Neuronal stem cell (in vitro differentiated cells): ENCODE results near the gene HABP4.

Source experiments
- DNase-seq: peaks from one replicate; pipeline ENCODE4 v3.0.0-alpha.2; 2013; ENCODE audit warnings: low spot score
- H2AFZ ChIP-seq: one replicate; pipeline ENCODE4 v1.6.1; 2013; ENCODE audit warnings: mild to moderate bottlenecking, low read length, inconsistent platforms
- H2AK5ac ChIP-seq: 2 replicates; pipeline ENCODE4 v1.6.1; 2013; ENCODE audit warnings: low read depth, mild to moderate bottlenecking, inconsistent platforms, low read length, moderate library complexity, mixed read lengths
- H2BK120ac ChIP-seq: 2 replicates; pipeline ENCODE4 v1.6.1; 2013; ENCODE audit warnings: low read depth, mild to moderate bottlenecking, inconsistent platforms, low read length, moderate library complexity, mixed read lengths
- H2BK12ac ChIP-seq: one replicate; pipeline ENCODE4 v1.6.1; 2013; ENCODE audit warnings: low read length, inconsistent platforms
- H2BK15ac ChIP-seq: 2 replicates; pipeline ENCODE4 v1.6.1; 2013; ENCODE audit warnings: mild to moderate bottlenecking, low read length, inconsistent platforms, mixed read lengths
- H2BK5ac ChIP-seq: one replicate; pipeline ENCODE4 v1.6.1; 2013; ENCODE audit warnings: inconsistent platforms, mild to moderate bottlenecking, low read length, moderate library complexity
- H3K14ac ChIP-seq: one replicate; pipeline ENCODE4 v1.6.1; 2013; ENCODE audit warnings: low read length, inconsistent platforms
- H3K18ac ChIP-seq: 2 replicates; pipeline ENCODE4 v1.6.1; 2013; ENCODE audit warnings: low read length, inconsistent platforms
- H3K23ac ChIP-seq: 2 replicates; pipeline ENCODE4 v1.6.1; 2013; ENCODE audit warnings: low read depth, mild to moderate bottlenecking, mixed read lengths, low read length, inconsistent platforms; ENCODE audit not compliant: poor library complexity
- H3K27ac ChIP-seq: replicated peaks from 3 replicates; pipeline ENCODE4 v1.5.1; 2013; ENCODE audit warnings: low read length, inconsistent platforms
- H3K27me3 ChIP-seq, 3 experiments: 2 replicates each; pipeline ENCODE4 v1.6.1; 2013; ENCODE audit warnings: low read length in 3 of 3, mild to moderate bottlenecking in 2 of 3, inconsistent platforms in 1 of 3, low read depth in 1 of 3, mixed read lengths in 1 of 3, moderate library complexity in 1 of 3; ENCODE audit not compliant: control insufficient read depth in 3 of 3, insufficient read depth in 3 of 3
- H3K36me3 ChIP-seq, 2 donors: replicated peaks in 1 of 2; 2 replicates each; pipeline ENCODE4 v1.6.1; 2013; ENCODE audit warnings: low read length in 2 of 2; ENCODE audit not compliant: control insufficient read depth in 2 of 2, insufficient read depth in 2 of 2
- H3K4ac ChIP-seq: 2 replicates; pipeline ENCODE4 v1.6.1; 2013; ENCODE audit warnings: inconsistent platforms, mild to moderate bottlenecking, low read length, moderate library complexity
- H3K4me1 ChIP-seq, 2 donors: 1 replicate in 1 of 2; 2 replicates in 1 of 2; pipeline ENCODE4 v1.6.1; 2013; ENCODE audit warnings: low read length in 2 of 2, low read depth in 1 of 2; ENCODE audit not compliant: control insufficient read depth in 2 of 2, insufficient read depth in 1 of 2
- H3K4me2 ChIP-seq: one replicate; pipeline ENCODE4 v1.6.1; 2013; ENCODE audit warnings: mild to moderate bottlenecking, low read length, inconsistent platforms; ENCODE audit not compliant: insufficient read depth, poor library complexity, severe bottlenecking
- H3K4me3 ChIP-seq, 2 donors: 2 replicates each; pipeline ENCODE4 v1.5.1; 2013; ENCODE audit warnings: low read length in 2 of 2, mild to moderate bottlenecking in 2 of 2, inconsistent platforms in 1 of 2, moderate library complexity in 1 of 2
- H3K79me1 ChIP-seq: one replicate; pipeline ENCODE4 v1.6.1; 2013; ENCODE audit warnings: low read depth, mild to moderate bottlenecking, inconsistent platforms, low read length, moderate library complexity
- H3K9ac ChIP-seq: one replicate; pipeline ENCODE4 v1.6.1; 2013; ENCODE audit warnings: mild to moderate bottlenecking, low read depth, low read length, inconsistent platforms; ENCODE audit not compliant: poor library complexity
- H3K9me3 ChIP-seq, 2 donors: replicated peaks in 1 of 2; 2 replicates each; pipeline versions ENCODE3 to v1.6.1; 2013; ENCODE audit warnings: low read length in 2 of 2, mild to moderate bottlenecking in 2 of 2, inconsistent platforms in 1 of 2, low read depth in 1 of 2, mixed read lengths in 1 of 2, moderate library complexity in 1 of 2; ENCODE audit not compliant: control insufficient read depth in 2 of 2, insufficient read depth in 1 of 2
- H4K8ac ChIP-seq: one replicate; pipeline ENCODE4 v1.6.1; 2013; ENCODE audit warnings: low read depth, mild to moderate bottlenecking, inconsistent platforms, low read length, moderate library complexity
- H4K91ac ChIP-seq: one replicate; pipeline ENCODE4 v1.6.1; 2013; ENCODE audit warnings: low read length, low read depth, mild to moderate bottlenecking, inconsistent platforms; ENCODE audit not compliant: poor library complexity
- WGBS, 2 donors: extraction: QIAGEN DNeasy Blood & Tissue Kit; methylation state at CpG; one replicate each; pipeline ENCODE4 v1.1.7; 2013; ENCODE audit warnings: missing lambda C conversion rate in 2 of 2, mixed read lengths in 1 of 2; ENCODE audit not compliant: insufficient read length in 2 of 2, insufficient replicate concordance in 1 of 2; ENCODE audit errors: extremely low coverage in 2 of 2; 5-methylcytosine and 5-hydroxymethylcytosine counted together

The HABP4 gene

GRCh38 chr9:96412174-96412913 is 37.6 kb upstream of the HABP4 start:
- Histone ChIP-seq H3K18ac (no peak overlapping the region), H3K4me1 (peaks cover 3 to 10% of the 10 kb centered on the region in 2 donors), H2BK5ac (no peak overlapping the region), H3K9ac (no peak overlapping the region), H3K4me3 (no peak overlapping the region), H4K8ac (no peak overlapping the region), H3K23ac (no peak overlapping the region), H3K27ac (no peak overlapping the region), H3K4me2 (no peak overlapping the region), H2AK5ac (no peak overlapping the region), H3K4ac (no peak overlapping the region), H2AFZ (no peak overlapping the region), H3K9me3 (peaks cover 0 to 8% of the 10 kb centered on the region in 2 donors), H3K27me3 (no peaks in the 10 kb centered on the region), H2BK15ac (no peak overlapping the region), H2BK120ac (no peak overlapping the region), H3K14ac (no peak overlapping the region), H2BK12ac (no peak overlapping the region), H3K79me1 (peaks cover 6% of the 10 kb centered on the region), H4K91ac (no peak overlapping the region), H3K36me3 (peaks cover 11 to 57% of the 10 kb centered on the region in 2 donors)
- no CpG with 5 or more reads among the region's 8 CpGs for WGBS, 2 donors
- no peak for DNase-seq

GRCh38 chr9:96413302-96414221 is 36.4 kb upstream of the HABP4 start:
- Histone ChIP-seq H2BK12ac (no peak overlapping the region), H2BK5ac (no peak overlapping the region), H3K18ac (no peak overlapping the region), H2BK120ac (no peak overlapping the region), H3K4me1 (peaks cover 3 to 10% of the 10 kb centered on the region in 2 donors), H2AK5ac (no peak overlapping the region), H3K27ac (no peak overlapping the region), H3K23ac (no peak overlapping the region), H3K9ac (no peak overlapping the region), H4K8ac (no peak overlapping the region), H3K14ac (no peak overlapping the region), H3K4me2 (no peak overlapping the region), H3K4me3 (no peak overlapping the region), H2AFZ (no peak overlapping the region), H3K27me3 (no peaks in the 10 kb centered on the region), H3K36me3 (peaks cover 11 to 50% of the 10 kb centered on the region in 2 donors), H3K79me1 (peaks cover 7% of the 10 kb centered on the region), H3K9me3 (peaks cover 0 to 8% of the 10 kb centered on the region in 2 donors), H4K91ac (no peak overlapping the region), H3K4ac (no peak overlapping the region), H2BK15ac (no peak overlapping the region)
- no CpG with 5 or more reads among the region's 7 CpGs for WGBS, 2 donors
- no peak for DNase-seq

- Histone ChIP-seq H4K91ac (no peak overlapping the region), H2BK15ac (no peak overlapping the region), H2BK120ac (no peak overlapping the region), H2BK5ac (no peak overlapping the region), H2AFZ (peak overlapping the region; percentile 88), H3K27me3 (no peaks in the 10 kb centered on the region), H3K14ac (no peak overlapping the region), H3K4me2 (peak overlapping the region; percentile 93), H2BK12ac (no peak overlapping the region), H3K9ac (peak overlapping the region; percentile 94), H4K8ac (no peak overlapping the region), H3K18ac (peak overlapping the region; percentile 50), H3K4ac (no peak overlapping the region), H2AK5ac (no peak overlapping the region), H3K79me1 (peaks cover 5% of the 10 kb centered on the region), H3K36me3 (peaks cover 4 to 21% of the 10 kb centered on the region in 2 donors), H3K23ac (no peak overlapping the region), H3K27ac (peak overlapping the region; percentile 61), H3K9me3 (no peaks in the 10 kb centered on the region), H3K4me1 (peaks cover 8 to 21% of the 10 kb centered on the region in 2 donors), H3K4me3 (peak overlapping the region; percentile 77 to 100)
- no CpG with 5 or more reads among the region's 50 CpGs for WGBS, 2 donors
- DNase-seq, result peak; percentile 81
Measured at GRCh38 chr9:96417051-96417586, 32.9 kb upstream of the HABP4 start.
